HG02884 (cell line): ENCODE measurements around the gene SOCS1.

Experiments used
- ATAC-seq: cut with Tn5 transposase; IDR thresholded peaks from one replicate; pipeline ENCODE4 v1.9.1; 2021; ENCODE audit warnings: mild to moderate bottlenecking, moderate library complexity; ENCODE audit not compliant: unreplicated experiment

The SOCS1 gene

DNA sequence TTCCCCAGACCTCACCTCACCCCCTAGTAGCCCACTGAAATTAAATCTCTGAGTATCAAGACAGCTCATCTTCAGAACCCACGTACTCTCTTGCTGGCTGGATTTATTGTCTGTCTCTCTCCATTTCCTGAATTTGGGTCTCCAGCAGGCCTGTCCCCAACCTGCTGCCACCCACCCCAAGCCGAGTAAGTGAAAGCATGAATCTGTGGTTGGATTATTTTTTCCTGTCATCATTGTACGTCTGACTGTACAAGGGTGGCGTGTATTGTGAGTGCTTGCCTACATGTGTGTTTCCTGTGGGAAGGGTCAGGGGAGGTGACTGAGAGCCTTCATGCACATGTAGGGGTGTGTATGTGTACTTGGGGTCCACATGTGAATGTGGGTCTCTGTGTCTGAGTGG is 7.7 kb upstream of the SOCS1 start:
- ATAC-seq = no peak

DNA sequence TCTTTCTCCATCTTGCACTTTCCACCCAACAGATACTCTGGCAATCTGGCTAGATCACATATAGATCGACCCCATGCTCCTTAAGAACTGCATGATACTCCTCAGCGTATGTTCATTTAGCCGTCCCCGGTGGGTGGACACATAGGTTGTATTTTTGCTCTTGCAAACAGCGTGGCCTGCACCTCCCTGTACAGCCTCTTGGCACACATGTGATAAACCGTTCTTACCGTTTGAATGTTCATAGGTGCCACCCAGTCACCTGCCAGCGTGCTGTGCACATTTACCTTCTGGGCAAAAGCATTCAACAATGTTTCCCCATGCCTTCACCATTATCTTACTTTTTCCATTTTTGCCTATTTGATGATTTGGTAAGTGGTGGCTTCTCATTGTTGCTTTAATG is 6.9 kb upstream of the SOCS1 start:
- ATAC-seq = no peak

GRCh38 chr16:11260596-11260966 is 4.6 kb upstream of the SOCS1 start:
- ATAC-seq = no peak

DNA sequence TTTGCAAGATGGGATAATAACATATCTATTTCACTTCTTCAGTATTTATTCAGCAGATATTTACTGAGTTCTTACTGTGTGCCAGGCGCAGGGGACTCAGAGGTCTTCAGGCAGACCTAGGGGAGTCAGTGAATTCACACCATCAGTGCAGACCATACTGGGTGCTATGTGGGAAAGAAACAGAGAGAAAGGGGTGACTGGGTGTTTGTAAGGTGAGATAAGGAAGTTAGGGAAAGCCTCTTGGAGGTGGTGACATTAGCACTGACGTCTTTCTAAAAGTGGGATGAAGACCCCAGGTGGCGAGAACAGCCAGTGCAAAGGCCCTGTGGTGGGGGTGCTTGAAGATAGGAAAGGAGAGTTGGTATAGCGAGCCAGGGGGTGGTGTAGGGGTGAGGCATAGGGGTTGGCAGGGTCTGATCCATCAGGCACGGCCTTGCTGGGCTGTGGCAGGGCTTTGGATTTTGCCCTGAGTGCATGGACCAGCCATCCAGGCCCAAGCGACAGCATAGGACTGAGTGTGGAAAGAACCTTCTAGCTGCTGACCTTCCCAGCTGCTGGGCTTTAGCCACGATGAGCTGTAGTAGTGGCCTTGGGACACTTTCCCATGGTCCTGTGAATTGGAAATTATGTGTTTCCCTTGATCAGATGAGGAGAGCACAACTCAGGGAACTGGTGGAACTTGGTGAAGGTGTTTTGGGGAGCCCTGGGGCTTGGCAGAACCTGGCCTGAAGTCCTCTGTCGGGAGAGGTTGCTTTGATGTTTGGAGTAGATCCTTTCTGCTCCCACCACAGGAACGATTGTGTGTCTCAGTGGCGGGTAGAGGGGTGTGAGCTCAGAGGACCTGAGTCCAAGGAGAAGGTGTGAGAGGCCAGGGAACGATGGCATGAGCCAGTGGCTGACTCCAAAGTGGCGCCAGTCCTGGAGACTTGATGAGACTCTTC is 3.9 kb upstream of the SOCS1 start:
- no peak for ATAC-seq

DNA sequence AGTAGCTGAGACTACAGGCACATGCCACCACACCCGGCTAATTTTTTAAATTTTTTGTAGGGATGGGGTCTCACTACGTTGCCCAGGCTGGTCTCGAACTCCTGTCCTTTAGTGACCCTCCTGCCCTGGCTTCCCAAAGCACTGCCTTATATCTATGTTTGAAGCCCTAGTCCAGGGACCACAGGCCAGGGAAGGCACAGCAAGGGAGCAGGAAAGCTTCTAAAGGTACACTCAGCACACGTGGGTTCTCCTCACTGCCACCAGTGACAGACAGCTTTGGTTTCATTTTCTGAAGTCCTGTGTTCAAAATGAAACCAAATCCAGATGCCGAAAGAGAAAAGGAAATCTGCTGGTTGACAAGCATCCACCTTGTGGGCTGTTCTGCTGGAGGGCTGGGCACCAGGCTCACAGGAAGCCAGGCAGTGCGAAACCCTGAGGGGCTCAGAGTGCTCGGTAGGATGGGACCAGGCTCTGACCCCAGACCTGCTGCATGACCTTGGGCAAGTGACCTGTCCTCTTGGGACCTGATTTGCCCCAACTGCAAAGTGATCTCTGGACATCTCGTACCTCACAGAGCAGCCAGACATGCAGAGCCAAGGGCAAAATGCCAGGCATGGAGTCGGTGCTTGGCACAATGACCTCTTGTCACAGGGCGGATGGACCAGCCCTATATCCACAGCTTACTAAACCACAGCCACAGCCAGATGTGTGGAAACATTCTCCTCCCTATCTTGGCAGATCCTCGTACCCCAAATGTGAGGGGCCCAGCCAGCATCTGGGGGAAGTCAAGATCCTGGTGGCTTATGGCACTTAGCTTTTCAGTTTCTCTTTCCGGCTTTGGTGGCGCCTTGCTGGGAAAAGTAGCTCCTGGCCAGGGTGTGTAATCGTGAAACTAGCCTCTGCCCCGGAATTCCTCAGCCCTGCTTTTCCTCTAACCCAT is 2.8 kb upstream of the SOCS1 start:
- ATAC-seq = no peak

- no peak for ATAC-seq
Observed at GRCh38 chr16:11257131-11257938, 1.3 kb upstream of the SOCS1 start.

GRCh38 chr16:11256661-11257130 is 692 bp upstream of the SOCS1 start:
- ATAC-seq = no peak

- ATAC-seq = peak; percentile 2
Observed at GRCh38 chr16:11254913-11255736, 879 bp downstream of the SOCS1 start.

- ATAC-seq = no peak
Observed at GRCh38 chr16:11253995-11254912, 1.8 kb downstream of the SOCS1 start.

DNA sequence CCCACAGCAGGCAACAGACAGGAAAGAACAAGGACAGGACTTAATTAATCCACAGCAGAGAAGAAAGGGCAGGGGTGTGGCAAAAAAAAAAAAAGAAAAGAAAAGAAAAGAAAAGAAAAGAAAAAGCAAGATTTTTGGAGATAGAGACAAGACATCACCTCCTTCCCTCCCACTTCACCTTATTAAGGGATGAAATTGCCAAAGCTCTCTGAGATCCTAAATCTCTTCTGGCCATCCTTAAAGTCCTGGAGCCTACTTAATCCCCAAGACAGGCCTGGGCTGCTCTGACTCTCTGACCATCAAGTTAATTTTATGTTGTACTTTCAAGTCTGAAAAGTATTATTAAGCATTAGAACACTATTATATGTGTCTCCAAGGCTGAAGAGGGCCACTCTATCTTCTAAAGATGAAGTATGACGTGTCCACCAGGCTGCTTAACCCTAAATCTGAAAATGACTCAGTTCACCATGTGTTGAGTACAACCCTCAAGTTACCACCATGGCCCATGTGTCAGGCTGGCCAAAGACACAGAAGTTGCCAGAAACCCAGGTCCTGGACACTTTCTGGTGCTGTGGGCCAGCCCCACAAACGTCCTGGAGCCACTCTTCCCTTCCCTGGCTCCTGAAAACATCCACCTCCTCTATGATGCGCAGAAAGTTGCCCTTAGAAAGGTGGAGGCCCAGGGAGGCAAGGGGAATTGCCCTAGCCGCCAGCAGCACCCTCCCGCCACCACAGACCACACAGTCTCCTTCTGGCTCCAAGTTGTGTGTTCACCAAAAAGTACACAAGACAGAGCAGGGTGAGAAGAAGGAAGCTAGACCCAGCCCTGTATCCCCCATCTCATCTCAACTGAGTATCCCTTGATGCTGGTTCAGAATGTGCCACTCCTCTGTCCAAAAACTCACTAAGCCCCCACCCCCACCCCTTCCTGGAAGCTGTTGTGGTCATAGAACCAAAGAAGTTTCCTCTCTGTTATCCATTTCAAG is 2.7 kb downstream of the SOCS1 start:
- no peak for ATAC-seq

DNA sequence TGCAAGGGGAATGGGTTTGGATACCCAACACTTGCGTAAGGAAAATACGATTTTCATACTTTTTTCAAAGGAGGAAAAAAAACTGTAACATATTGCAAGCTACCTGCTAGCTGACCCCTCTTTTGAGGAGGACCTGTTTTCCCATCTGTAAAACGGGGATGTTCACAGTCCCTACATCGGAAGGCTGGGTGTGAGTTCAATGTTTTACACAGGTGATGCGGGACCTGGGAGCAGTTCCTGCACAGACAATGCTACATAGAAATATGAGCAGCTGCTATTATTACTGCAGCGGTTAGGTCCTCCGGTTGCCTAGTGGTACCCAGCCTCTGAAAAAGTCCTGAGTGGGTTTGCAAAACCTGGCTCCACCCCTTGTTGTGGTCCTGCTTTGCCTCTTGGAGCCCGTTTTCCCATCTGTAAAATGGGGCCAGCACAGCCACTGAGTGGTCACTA is 3.5 kb downstream of the SOCS1 start:
- ATAC-seq = no peak

GRCh38 chr16:11251525-11252481 is 4.2 kb downstream of the SOCS1 start:
- no peak for ATAC-seq

DNA sequence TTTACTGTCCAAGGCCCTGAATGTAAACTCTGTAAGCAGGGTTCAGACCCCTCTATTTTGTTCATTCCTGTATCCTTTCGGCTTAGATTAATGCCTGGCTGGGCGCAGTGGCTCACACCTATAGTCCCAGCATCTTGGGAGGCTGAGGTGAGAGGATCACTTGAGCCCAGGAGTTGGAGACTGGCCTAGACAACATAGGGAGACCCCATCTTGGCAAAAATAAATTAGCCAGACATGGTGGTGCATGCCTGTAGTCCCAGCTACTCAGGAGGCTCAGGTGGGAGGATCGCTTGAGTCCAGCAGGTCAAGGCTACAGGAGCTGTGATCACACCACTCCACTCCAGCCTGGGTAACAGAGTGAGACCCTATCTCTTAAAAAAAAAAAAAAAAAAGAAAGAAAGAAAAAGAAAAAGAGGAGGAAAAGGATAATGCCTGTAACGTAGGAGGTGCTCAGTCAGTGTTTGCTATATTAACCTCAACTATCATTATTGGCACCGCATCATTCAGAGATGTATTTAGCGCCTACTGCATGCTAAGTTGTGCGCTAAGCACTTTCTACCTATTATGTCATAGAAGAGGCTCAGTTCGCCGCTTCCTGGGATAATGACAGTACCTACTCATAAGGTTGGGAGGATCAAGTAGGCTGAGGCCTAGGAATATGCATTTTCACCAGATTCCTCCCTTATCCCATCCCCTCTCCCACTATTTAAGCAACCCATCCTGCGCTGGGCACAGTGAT is 5.0 kb downstream of the SOCS1 start:
- ATAC-seq = no peak

DNA sequence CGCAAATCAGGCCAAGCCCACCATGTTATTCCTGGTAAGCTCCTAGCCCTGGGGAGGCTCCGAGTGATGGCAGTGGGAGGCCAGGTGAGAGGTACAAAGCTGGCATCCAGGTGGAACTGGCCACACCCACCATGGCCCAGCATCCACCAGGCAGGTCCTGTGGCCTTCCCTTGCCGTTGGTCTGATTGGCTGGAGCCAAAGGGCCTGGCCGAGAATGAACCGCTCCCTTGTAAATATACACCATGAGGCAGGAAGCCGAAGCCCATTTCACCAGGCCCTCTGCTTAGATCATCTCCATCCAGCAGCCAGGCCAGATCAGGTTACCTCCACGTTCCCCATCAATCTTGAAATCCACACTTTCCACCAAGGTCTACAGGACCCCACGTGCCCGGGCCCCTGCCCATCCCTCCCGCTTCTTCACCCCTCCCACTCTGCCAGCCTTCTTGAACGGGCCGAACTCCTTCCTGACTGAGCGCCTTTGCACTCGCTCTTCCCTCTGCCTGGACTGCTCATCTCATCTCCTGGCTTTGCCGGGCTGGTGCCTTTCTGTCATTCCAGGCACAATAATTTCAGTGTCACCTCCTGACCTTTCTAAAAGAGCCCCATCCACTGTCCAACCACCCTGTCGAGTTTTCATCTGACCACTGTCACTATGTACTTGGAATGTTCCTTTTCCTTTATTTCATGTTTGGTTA is 5.8 kb downstream of the SOCS1 start:
- no peak for ATAC-seq
